ENCODE data around the gene PAM.

The PAM gene

DNA sequence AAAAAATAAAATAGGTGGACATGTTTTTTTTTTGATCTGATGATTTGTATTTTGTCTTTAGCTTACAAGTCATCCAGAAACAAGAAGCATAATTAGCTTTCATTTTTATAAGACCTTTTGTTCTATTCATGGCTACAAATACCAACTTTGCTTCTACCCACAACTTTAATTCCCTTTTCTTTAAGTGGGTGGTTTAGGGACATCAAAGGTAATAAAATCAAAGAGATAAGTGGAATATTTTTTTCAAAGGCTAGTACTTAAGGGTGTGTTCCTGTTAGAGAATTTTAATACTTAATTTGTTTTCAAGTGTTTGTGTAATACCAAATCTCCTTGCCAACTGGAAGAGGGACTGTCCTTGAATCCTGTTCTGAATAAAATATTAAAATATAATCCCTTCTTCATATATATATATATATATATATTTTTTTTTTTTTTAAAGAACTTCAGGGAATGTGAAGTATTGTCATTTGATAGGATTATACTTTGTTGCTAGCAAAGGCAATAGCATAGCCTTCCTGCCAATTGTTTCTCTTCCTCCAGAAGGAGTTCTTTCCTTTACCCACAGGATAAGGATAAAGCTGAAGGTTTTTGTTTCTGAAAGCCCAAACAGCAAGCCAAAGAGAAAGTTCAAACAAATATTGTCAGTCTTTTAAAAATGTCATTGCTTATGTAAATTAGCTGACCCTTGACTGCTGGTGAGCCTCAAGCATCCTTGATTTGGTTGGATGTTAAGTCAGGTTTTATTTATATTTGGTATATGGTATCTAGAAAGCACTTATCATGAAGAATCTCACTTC is 108.9 kb downstream of the PAM start:
- Mint-ChIP-seq H3K27ac (no peak overlapping the region), H3K4me3 (no peak overlapping the region), H3K9me3 (peaks cover 4% of the 10 kb centered on the region), H3K4me1 (ENCODE audit: low read depth) (peaks cover 17% of the 10 kb centered on the region), H3K27me3 (peaks cover 18% of the 10 kb centered on the region), H3K36me3 (ENCODE audit: low read depth) (peaks cover 18% of the 10 kb centered on the region)

DNA sequence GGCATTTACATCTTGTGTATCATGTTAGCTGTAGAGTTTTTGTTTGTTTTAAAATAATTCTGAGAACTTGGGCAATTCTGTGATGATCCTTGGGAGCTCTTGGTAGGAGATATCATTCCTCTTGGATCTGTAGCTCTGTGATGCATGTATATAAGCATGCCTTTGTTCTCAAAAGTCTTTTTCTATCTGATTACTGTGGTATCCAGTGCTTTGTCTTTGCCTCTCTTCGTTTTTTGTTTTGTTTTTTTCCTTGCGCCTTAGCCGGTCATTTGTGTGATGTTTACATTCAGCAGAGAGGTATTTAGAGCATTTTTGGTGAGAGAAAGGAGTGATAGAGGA is 110.0 kb downstream of the PAM start:
- H3K4me1 Mint-ChIP-seq (ENCODE audit: low read depth) = peaks cover 15% of the 10 kb centered on the region
- H3K36me3 Mint-ChIP-seq (ENCODE audit: low read depth) = peaks cover 26% of the 10 kb centered on the region
- peaks cover 20% of the 10 kb centered on the region for H3K27me3 Mint-ChIP-seq
- peaks cover 8% of the 10 kb centered on the region for H3K9me3 Mint-ChIP-seq
- H3K4me3 Mint-ChIP-seq = peak overlapping the region; percentile 75
- H3K27ac Mint-ChIP-seq = peak overlapping the region; percentile 59

- peaks cover 15% of the 10 kb centered on the region for H3K4me1 Mint-ChIP-seq (ENCODE audit: low read depth)
- H3K27ac Mint-ChIP-seq = peak overlapping the region; percentile 59
- H3K27me3 Mint-ChIP-seq = peaks cover 20% of the 10 kb centered on the region
- peaks cover 28% of the 10 kb centered on the region for H3K36me3 Mint-ChIP-seq (ENCODE audit: low read depth)
- peak overlapping the region; percentile 75 for H3K4me3 Mint-ChIP-seq
- H3K9me3 Mint-ChIP-seq = peaks cover 7% of the 10 kb centered on the region
Measured at GRCh38 chr5:102865510-102866236, 110.6 kb downstream of the PAM start.

DNA sequence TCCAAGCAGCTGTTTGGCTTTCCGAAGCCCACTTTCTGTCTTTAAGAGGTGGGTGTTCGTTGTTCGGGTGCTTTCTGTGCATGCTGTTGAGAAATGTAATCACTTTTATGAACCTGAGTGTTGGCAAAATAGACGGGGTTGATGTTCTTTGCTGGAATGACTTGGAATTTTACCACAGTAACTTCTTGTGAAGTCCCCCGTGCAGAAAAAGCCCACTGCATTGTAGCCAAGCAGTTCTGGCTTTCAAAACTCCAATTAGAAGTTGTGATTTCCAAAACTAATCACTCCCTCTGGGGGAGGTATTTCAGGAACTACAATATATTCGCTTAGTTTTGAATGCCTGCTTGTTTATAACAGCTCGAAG is 111.1 kb downstream of the PAM start:
- Mint-ChIP-seq H3K27ac (peak overlapping the region; percentile 26), H3K36me3 (ENCODE audit: low read depth) (peaks cover 34% of the 10 kb centered on the region), H3K9me3 (peaks cover 7% of the 10 kb centered on the region), H3K4me1 (ENCODE audit: low read depth) (peaks cover 15% of the 10 kb centered on the region), H3K27me3 (peaks cover 20% of the 10 kb centered on the region), H3K4me3 (peak overlapping the region; percentile 75)

DNA sequence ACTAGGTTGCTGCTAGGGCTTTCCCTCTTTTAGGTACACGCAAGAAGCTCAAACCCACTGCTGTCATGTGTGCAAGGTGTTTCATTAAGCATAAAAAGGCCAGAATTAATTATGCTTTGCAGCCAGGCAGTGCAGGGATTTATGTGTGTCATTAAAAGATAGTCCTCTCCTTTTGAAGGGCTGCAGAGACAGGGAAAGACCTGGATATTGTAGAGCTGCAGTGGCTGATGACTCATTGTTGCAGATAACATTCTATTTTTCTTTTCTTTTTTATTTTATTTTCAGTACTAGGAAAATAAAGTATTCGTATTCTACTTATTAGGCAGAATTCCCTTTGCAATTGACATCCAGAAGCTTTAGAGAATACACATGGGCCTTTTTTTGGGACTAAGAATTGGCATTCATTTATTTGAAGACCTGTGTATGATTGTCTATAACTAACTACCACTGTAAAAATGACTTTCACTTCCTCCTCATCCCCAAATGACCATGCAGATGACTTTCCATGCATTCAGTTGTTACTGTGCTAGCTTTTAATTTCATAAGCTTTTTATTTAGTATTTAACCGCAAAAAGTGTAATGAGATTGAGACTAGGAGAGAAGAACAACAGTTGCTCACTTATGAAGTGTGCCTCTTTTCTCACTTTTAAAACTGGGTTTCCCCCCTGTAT is 113.0 kb downstream of the PAM start:
- no peak overlapping the region for H3K27ac Mint-ChIP-seq
- H3K9me3 Mint-ChIP-seq = peaks cover 7% of the 10 kb centered on the region
- peaks cover 43% of the 10 kb centered on the region for H3K36me3 Mint-ChIP-seq (ENCODE audit: low read depth)
- peaks cover 20% of the 10 kb centered on the region for H3K27me3 Mint-ChIP-seq
- peaks cover 15% of the 10 kb centered on the region for H3K4me1 Mint-ChIP-seq (ENCODE audit: low read depth)
- no peak overlapping the region for H3K4me3 Mint-ChIP-seq

DNA sequence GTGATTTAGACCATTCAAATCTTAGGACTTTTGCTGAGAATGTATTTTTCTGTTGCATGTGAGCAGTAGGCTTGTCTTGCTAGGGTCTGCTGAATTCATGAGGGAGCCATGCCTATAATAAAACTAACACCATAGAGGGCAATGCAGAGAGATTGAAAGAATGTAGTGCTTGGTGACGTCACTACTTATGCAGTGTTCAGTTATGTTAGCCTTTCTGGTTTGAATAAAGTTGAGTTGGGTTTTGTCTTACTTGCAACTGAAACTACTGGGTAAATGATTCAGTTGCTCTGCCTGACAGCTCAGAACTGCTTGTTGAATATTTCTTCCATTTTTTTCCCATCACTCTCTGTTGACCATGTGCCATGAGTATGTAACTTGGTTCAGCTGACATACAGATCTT is 114.1 kb downstream of the PAM start:
- Mint-ChIP-seq H3K4me1 (ENCODE audit: low read depth) (peaks cover 15% of the 10 kb centered on the region), H3K27ac (no peak overlapping the region), H3K9me3 (peaks cover 7% of the 10 kb centered on the region), H3K4me3 (no peak overlapping the region), H3K27me3 (peaks cover 20% of the 10 kb centered on the region), H3K36me3 (ENCODE audit: low read depth) (peaks cover 50% of the 10 kb centered on the region)

DNA sequence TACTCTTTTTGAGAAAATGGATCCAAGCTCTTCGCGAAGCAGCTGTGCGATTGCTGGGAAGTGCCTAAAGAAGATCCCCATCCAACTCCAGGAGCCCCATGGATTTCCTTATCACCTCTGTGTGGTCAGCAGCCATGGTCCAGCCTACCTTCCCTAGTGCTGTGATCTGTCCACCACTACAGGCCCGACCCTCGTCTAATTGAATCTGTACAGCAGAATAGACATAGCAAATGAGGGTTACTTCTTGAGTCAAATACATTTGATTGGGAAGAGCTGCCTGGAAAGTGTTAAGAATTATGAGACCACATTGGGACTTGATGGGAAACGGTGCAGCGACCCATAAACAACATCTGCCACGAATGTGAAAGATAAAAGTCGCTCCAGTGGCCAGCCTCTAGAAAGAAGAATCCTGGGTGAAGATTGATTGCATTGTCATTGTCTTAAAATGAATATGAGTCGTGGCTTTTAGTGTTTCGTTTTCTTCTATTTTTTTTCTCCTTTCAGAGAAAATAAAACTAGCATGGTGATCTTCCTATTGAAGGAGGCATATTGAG is 118.4 kb downstream of the PAM start:
- Mint-ChIP-seq H3K27ac (no peak overlapping the region), H3K9me3 (peaks cover 7% of the 10 kb centered on the region), H3K4me3 (no peak overlapping the region), H3K4me1 (ENCODE audit: low read depth) (no peaks in the 10 kb centered on the region), H3K36me3 (ENCODE audit: low read depth) (peaks cover 45% of the 10 kb centered on the region), H3K27me3 (peaks cover 4% of the 10 kb centered on the region)

- Mint-ChIP-seq H3K4me1 (ENCODE audit: low read depth) (no peaks in the 10 kb centered on the region), H3K4me3 (no peak overlapping the region)
Measured at GRCh38 chr5:102874054-102874453, 118.9 kb downstream of the PAM start.

DNA sequence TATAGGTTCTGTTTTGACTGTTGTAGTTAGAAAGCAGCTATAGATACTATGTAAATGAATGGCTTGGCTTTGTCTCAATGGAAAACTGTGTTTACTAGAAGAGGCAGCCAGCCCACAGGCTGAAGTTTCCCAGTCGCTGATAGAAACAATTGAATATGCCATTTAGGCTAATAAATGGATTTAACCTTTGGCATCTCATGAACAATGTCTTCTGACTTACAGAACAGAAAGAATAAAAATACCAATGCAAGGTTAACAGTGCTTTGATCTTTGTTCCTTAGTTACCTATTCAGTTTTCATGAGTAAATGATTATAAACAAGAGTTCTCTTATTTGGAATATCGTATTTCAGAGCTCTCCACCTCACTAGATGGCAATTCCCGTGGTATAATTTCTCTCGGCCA is 120.6 kb downstream of the PAM start:
- no peaks in the 10 kb centered on the region for H3K9me3 Mint-ChIP-seq
- H3K4me3 Mint-ChIP-seq = no peak overlapping the region
- H3K27me3 Mint-ChIP-seq = no peaks in the 10 kb centered on the region
- H3K27ac Mint-ChIP-seq = no peak overlapping the region
- H3K36me3 Mint-ChIP-seq (ENCODE audit: low read depth) = peaks cover 37% of the 10 kb centered on the region
- H3K4me1 Mint-ChIP-seq (ENCODE audit: low read depth) = no peaks in the 10 kb centered on the region

More at GRCh38 chr5:102874054-102874453, 118.9 kb downstream of the PAM start:
- Mint-ChIP-seq H3K36me3 (ENCODE audit: low read depth) (peaks cover 44% of the 10 kb centered on the region), H3K9me3 (peaks cover 6% of the 10 kb centered on the region), H3K27me3 (peaks cover 2% of the 10 kb centered on the region), H3K27ac (no peak overlapping the region)

GRCh38 chr5:102876610-102877009 is 121.5 kb downstream of the PAM start:
- Mint-ChIP-seq H3K36me3 (ENCODE audit: low read depth) (peaks cover 36% of the 10 kb centered on the region), H3K27me3 (no peaks in the 10 kb centered on the region), H3K9me3 (no peaks in the 10 kb centered on the region)

DNA sequence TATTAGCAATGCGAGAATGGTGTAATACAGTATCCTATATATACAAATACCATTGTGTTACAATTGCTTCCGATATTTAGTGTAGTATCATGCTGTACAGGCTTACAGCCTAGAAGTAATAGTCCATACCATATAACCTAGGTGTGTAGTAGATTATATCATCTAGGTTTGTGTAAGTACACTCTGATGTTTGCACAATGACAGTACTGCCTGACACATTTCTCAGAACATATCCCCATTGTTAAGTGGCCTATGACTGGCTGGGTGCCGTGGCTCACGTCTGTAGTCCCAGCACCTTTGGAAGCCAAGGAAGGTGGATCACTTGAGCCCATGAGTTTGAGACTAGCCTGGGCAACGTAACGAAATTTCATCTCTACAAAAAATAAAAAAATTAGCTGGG is 124.6 kb downstream of the PAM start:
- Mint-ChIP-seq H3K27me3 (no peaks in the 10 kb centered on the region), H3K4me1 (ENCODE audit: low read depth) (no peaks in the 10 kb centered on the region), H3K9me3 (no peaks in the 10 kb centered on the region), H3K4me3 (no peak overlapping the region), H3K27ac (no peak overlapping the region), H3K36me3 (ENCODE audit: low read depth) (peaks cover 25% of the 10 kb centered on the region)

More at GRCh38 chr5:102876610-102877009, 121.5 kb downstream of the PAM start:
- Mint-ChIP-seq H3K27ac (no peak overlapping the region), H3K4me1 (ENCODE audit: low read depth) (no peaks in the 10 kb centered on the region), H3K4me3 (no peak overlapping the region)

DNA sequence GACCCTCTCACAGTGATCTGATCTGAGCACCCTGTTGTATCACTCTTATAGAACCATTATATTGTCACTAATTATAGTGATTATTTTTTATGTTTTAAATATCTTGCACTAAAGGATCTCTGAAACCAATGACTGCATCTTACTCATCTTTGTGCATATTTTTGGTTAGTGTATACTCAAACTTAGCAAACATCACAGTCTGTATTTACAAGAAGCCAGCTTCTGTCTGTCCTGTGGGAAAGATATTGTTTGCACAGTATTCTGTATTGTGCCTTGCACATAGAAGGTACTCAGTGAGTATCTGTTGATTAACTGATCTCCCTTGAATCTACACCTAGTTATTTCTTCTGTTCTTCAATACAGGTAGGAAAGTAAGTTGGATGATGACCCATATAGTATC is 131.5 kb downstream of the PAM start:
- no peak overlapping the region for H3K4me3 Mint-ChIP-seq
- H3K27ac Mint-ChIP-seq = no peak overlapping the region
- no peaks in the 10 kb centered on the region for H3K27me3 Mint-ChIP-seq
- peaks cover 15% of the 10 kb centered on the region for H3K4me1 Mint-ChIP-seq (ENCODE audit: low read depth)
- no peaks in the 10 kb centered on the region for H3K9me3 Mint-ChIP-seq
- H3K36me3 Mint-ChIP-seq (ENCODE audit: low read depth) = peaks cover 8% of the 10 kb centered on the region

GRCh38 chr5:102888483-102888882 is 133.4 kb downstream of the PAM start:
- Mint-ChIP-seq H3K36me3 (ENCODE audit: low read depth) (peaks cover 3% of the 10 kb centered on the region), H3K27ac (peak overlapping the region; percentile 8)

DNA sequence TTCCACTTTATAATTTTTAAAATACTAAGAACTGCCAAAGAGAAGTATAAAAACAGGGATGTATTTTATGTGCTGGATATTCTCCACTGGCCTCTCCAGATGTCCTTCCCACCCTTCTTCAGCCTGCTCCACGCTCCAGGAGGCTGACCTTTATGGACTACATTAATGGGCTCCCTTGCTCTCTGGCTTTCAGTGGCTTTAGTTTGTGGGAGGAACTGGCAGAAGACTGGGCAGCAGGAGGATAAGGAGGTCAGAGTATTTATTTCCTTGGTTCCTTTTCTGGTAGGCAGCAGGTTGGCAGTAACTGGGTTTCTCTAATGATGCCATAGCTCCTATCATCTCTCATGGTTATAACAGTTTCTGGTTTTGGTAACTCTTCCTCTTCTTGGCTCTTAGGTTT is 133.9 kb downstream of the PAM start:
- peaks cover 15% of the 10 kb centered on the region for H3K4me1 Mint-ChIP-seq (ENCODE audit: low read depth)
- H3K27me3 Mint-ChIP-seq = no peaks in the 10 kb centered on the region
- H3K4me3 Mint-ChIP-seq = no peak overlapping the region
- no peaks in the 10 kb centered on the region for H3K9me3 Mint-ChIP-seq
- no peak overlapping the region for H3K27ac Mint-ChIP-seq
- peaks cover 8% of the 10 kb centered on the region for H3K36me3 Mint-ChIP-seq (ENCODE audit: low read depth)

More at GRCh38 chr5:102888483-102888882, 133.4 kb downstream of the PAM start:
- Mint-ChIP-seq H3K4me3 (no peak overlapping the region), H3K4me1 (ENCODE audit: low read depth) (peaks cover 15% of the 10 kb centered on the region), H3K27me3 (no peaks in the 10 kb centered on the region), H3K9me3 (no peaks in the 10 kb centered on the region)

DNA sequence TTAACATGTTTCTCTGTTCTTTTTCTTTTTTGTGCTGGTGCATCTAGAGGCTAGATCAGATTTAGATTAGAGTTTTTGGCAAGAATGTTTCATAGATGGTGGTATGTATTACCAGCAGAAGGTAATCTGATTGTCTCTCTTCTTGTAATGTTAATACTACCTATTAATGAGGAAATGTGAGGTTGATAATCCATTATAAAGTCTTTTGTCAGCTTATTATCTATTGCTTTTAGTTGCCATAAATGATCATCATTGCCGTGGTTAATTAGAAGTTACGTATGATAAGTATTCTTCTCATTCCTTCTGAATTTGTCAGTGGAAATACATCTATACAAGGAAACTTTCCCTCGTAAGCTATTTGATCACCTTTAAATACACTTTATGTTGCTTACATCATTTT is 135.0 kb downstream of the PAM start:
- H3K9me3 Mint-ChIP-seq = no peaks in the 10 kb centered on the region
- no peak overlapping the region for H3K4me3 Mint-ChIP-seq
- H3K27me3 Mint-ChIP-seq = no peaks in the 10 kb centered on the region
- peaks cover 15% of the 10 kb centered on the region for H3K36me3 Mint-ChIP-seq (ENCODE audit: low read depth)
- peaks cover 15% of the 10 kb centered on the region for H3K4me1 Mint-ChIP-seq (ENCODE audit: low read depth)
- no peak overlapping the region for H3K27ac Mint-ChIP-seq
